NCI-H748 (cell line): Measurements from ENCODE around the gene SPANXB1.
"Not testable (repeated sequence)": the region's sequence is repeated elsewhere in the genome, so short reads cannot be mapped to it uniquely, and the experiment has no call there.

Experiments
- DNase-seq: peaks from one replicate; lab custom pipeline; 2025; ENCODE audit not compliant: unreplicated experiment; lab: John Stamatoyannopoulos, UW

The SPANXB1 gene

GRCh38 chrX:141002568-141002967 is at the start of gene SPANXB1:
Gene SPANXB1, plus strand, starts transcription at chrX:141002594. Its CDS starts 100 bp downstream, at chrX:141002694.
- not testable (repeated sequence) for DNase-seq

- DNase-seq = no peak
Measured at GRCh38 chrX:140967036-140967435, 35.4 kb upstream of the SPANXB1 start.

DNA sequence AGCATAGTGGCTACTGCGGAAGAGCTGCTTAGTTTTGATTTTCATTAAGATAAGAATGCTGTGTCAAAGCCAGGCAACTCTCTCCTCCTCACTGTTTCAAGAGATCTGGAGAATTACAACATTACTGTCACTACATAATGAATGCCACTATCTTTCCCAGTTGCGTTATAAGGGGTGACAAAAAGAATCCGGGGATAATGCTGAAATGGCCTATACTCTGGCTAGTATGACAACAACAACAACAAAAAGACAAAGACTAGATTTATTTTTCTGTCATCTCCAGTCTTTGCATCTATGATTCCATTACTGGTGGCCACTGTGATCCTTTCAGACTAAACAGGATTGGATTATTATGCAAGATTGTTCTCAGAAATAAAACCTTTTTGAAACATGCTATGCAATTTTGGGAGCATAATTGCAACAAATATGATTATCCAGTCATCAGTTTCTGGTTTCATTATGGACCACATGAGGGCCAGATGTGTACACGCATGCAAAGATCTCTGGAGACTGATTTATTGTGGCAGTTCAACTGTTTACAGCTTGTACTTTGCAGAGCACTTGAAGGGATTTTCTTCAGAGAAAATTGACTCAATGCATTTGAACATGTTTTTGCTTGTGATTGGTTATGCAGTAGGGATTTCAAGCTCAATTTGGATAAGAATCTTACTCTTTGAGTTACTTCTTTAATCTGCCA is 31.1 kb upstream of the SPANXB1 start:
- no peak for DNase-seq

GRCh38 chrX:140975472-140975871 is 26.9 kb upstream of the SPANXB1 start:
- DNase-seq = no peak

DNA sequence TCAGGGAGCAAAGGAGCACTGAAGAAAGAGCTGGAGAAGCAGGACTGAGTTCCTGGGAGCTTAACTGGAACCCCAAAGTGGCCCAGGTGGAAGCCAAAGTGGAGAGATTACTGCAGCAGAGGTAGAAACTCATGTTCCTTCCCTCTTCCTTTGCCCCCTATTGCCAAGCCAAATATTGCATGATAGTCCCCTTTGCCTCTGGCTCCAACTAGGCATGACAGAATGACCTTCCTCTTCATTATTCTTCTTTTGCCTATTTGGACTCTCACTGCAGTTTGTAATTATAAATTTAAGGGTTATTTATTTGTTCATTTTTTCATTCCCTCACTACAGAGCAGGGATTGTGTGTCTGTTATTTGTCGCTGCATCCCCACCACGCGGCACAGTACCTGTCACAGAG is 22.1 kb upstream of the SPANXB1 start:
- DNase-seq = no peak

DNA sequence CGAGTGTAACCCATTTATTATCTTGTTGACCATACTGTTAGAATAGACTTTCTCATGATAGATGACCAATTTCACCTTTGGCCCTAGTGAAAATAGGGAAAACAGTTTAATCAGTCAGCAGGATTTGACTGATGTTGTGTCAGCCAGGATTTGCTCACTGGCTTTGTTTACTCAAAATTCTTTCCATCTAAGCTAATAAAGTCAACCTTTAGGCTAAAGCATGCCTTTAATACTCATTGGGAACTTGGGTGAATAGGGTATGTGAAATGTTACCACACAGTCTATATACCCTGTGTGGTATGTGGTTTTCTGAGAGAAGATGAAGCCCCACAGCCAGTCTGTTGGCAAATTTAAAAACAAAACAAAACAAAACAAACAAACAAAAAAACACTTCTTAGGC is 18.7 kb upstream of the SPANXB1 start:
- DNase-seq = no peak

- DNase-seq = not testable (repeated sequence)
Measured at GRCh38 chrX:141005243-141005642, 2.8 kb downstream of the SPANXB1 start.

DNA sequence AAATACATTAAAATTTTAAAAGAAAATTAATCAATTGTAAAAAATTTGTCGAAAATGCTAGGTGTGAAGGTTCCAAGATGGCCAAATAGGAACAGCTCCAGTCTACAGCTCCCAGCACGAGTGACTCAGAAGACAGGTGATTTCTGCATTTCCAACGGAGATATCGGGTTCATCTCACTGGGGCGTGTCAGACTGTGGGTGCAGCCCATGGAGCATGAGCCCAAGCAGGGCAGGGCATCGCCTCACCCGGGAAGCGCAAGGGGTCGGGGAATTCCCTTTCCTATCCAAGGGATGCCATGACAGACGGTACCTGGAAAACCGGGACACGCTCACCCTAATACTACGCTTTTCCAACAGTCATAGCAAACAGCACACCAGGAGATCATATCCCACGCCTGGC is 41.9 kb downstream of the SPANXB1 start:
- DNase-seq = not testable (repeated sequence)

- DNase-seq = not testable (repeated sequence)
Measured at GRCh38 chrX:141049878-141050277, 47.5 kb downstream of the SPANXB1 start.

GRCh38 chrX:141052098-141052497 is 49.7 kb downstream of the SPANXB1 start:
- not testable (repeated sequence) for DNase-seq
